ENCODE results near the gene GRM7.

Gene GRM7

GRCh38 chr3:7498715-7499114, 637.8 kb downstream of the GRM7 start:
- Histone ChIP-seq H3K36me3 (ENCODE audit: control insufficient read depth in 1 of 2, insufficient read depth in 2 of 2, low read length in 2 of 2) (no peaks in the 10 kb centered on the region), H3K4me1 (ENCODE audit: control insufficient read depth in 1 of 2, insufficient read depth in 2 of 2, low read length in 2 of 2) (no peaks in the 10 kb centered on the region), H3K9ac (ENCODE audit: low read depth in 1 of 2, low read length in 2 of 2) (no peak overlapping the region), H3K27me3 (ENCODE audit: control insufficient read depth in 1 of 2, insufficient read depth in 2 of 2, low read length in 2 of 2) (no peaks in the 10 kb centered on the region), H3K9me3 (ENCODE audit: control insufficient read depth in 1 of 2, low read length in 2 of 2) (no peaks in the 10 kb centered on the region), H3K4me3 (ENCODE audit: low read depth in 1 of 2, low read length in 2 of 2) (no peak overlapping the region), H3K27ac (ENCODE audit: low read depth, low read length) (no peak overlapping the region)

GRCh38 chr3:7503431-7503830, 642.5 kb downstream of the GRM7 start:
- Histone ChIP-seq H3K36me3 (ENCODE audit: control insufficient read depth in 1 of 2, insufficient read depth in 2 of 2, low read length in 2 of 2) (no peaks in the 10 kb centered on the region), H3K27me3 (ENCODE audit: control insufficient read depth in 1 of 2, insufficient read depth in 2 of 2, low read length in 2 of 2) (no peaks in the 10 kb centered on the region)

GRCh38 chr3:7504886-7505775, 644.2 kb downstream of the GRM7 start:
- Histone ChIP-seq H3K27me3 (ENCODE audit: control insufficient read depth in 1 of 2, insufficient read depth in 2 of 2, low read length in 2 of 2) (no peaks in the 10 kb centered on the region), H3K36me3 (ENCODE audit: control insufficient read depth in 1 of 2, insufficient read depth in 2 of 2, low read length in 2 of 2) (no peaks in the 10 kb centered on the region), H3K9ac (ENCODE audit: low read depth in 1 of 2, low read length in 2 of 2) (no peak overlapping the region), H3K27ac (ENCODE audit: low read depth, low read length) (no peak overlapping the region), H3K9me3 (ENCODE audit: control insufficient read depth in 1 of 2, low read length in 2 of 2) (peaks cover 0 to 5% of the 10 kb centered on the region in 2 donors), H3K4me1 (ENCODE audit: control insufficient read depth in 1 of 2, insufficient read depth in 2 of 2, low read length in 2 of 2) (peaks cover 6 to 7% of the 10 kb centered on the region in 2 donors), H3K4me3 (ENCODE audit: low read depth in 1 of 2, low read length in 2 of 2) (no peak overlapping the region)

More at GRCh38 chr3:7503431-7503830, 642.5 kb downstream of the GRM7 start:
- Histone ChIP-seq H3K4me3 (ENCODE audit: low read depth in 1 of 2, low read length in 2 of 2) (no peak overlapping the region), H3K27ac (ENCODE audit: low read depth, low read length) (no peak overlapping the region), H3K9me3 (ENCODE audit: control insufficient read depth in 1 of 2, low read length in 2 of 2) (peaks cover 0 to 5% of the 10 kb centered on the region in 2 donors), H3K4me1 (ENCODE audit: control insufficient read depth in 1 of 2, insufficient read depth in 2 of 2, low read length in 2 of 2) (peaks cover 6 to 7% of the 10 kb centered on the region in 2 donors), H3K9ac (ENCODE audit: low read depth in 1 of 2, low read length in 2 of 2) (no peak overlapping the region)

GRCh38 chr3:7506606-7507180, 645.8 kb downstream of the GRM7 start:
- Histone ChIP-seq H3K36me3 (ENCODE audit: control insufficient read depth in 1 of 2, insufficient read depth in 2 of 2, low read length in 2 of 2) (no peaks in the 10 kb centered on the region), H3K9ac (ENCODE audit: low read depth in 1 of 2, low read length in 2 of 2) (no peak overlapping the region), H3K4me1 (ENCODE audit: control insufficient read depth in 1 of 2, insufficient read depth in 2 of 2, low read length in 2 of 2) (peaks cover 6 to 7% of the 10 kb centered on the region in 2 donors), H3K27me3 (ENCODE audit: control insufficient read depth in 1 of 2, insufficient read depth in 2 of 2, low read length in 2 of 2) (no peaks in the 10 kb centered on the region), H3K4me3 (ENCODE audit: low read depth in 1 of 2, low read length in 2 of 2) (no peak overlapping the region), H3K9me3 (ENCODE audit: control insufficient read depth in 1 of 2, low read length in 2 of 2) (peaks cover 0 to 5% of the 10 kb centered on the region in 2 donors), H3K27ac (ENCODE audit: low read depth, low read length) (no peak overlapping the region)

- peaks cover 0 to 5% of the 10 kb centered on the region in 2 donors for H3K9me3 ChIP-seq (ENCODE audit: control insufficient read depth in 1 of 2, low read length in 2 of 2)
- no peak overlapping the region for H3K27ac ChIP-seq (ENCODE audit: low read depth, low read length)
- no peak overlapping the region for H3K4me3 ChIP-seq (ENCODE audit: low read depth in 1 of 2, low read length in 2 of 2)
Measured at GRCh38 chr3:7508821-7509220, 647.9 kb downstream of the GRM7 start.

GRCh38 chr3:7512048-7512447, 651.1 kb downstream of the GRM7 start:
- H3K9ac ChIP-seq (ENCODE audit: low read depth in 1 of 2, low read length in 2 of 2) = no peak overlapping the region
- H3K4me1 ChIP-seq (ENCODE audit: control insufficient read depth in 1 of 2, insufficient read depth in 2 of 2, low read length in 2 of 2) = no peaks in the 10 kb centered on the region
- H3K4me3 ChIP-seq (ENCODE audit: low read depth in 1 of 2, low read length in 2 of 2) = no peak overlapping the region
- no peaks in the 10 kb centered on the region for H3K9me3 ChIP-seq (ENCODE audit: control insufficient read depth in 1 of 2, low read length in 2 of 2)
- H3K27me3 ChIP-seq (ENCODE audit: control insufficient read depth in 1 of 2, insufficient read depth in 2 of 2, low read length in 2 of 2) = no peaks in the 10 kb centered on the region
- no peaks in the 10 kb centered on the region for H3K36me3 ChIP-seq (ENCODE audit: control insufficient read depth in 1 of 2, insufficient read depth in 2 of 2, low read length in 2 of 2)
- no peak overlapping the region for H3K27ac ChIP-seq (ENCODE audit: low read depth, low read length)

More at GRCh38 chr3:7508821-7509220, 647.9 kb downstream of the GRM7 start:
- no peaks in the 10 kb centered on the region for H3K27me3 ChIP-seq (ENCODE audit: control insufficient read depth in 1 of 2, insufficient read depth in 2 of 2, low read length in 2 of 2)
- H3K4me1 ChIP-seq (ENCODE audit: control insufficient read depth in 1 of 2, insufficient read depth in 2 of 2, low read length in 2 of 2) = peaks cover 6 to 7% of the 10 kb centered on the region in 2 donors
- H3K36me3 ChIP-seq (ENCODE audit: control insufficient read depth in 1 of 2, insufficient read depth in 2 of 2, low read length in 2 of 2) = no peaks in the 10 kb centered on the region
- H3K9ac ChIP-seq (ENCODE audit: low read depth in 1 of 2, low read length in 2 of 2) = no peak overlapping the region

- Histone ChIP-seq H3K9ac (ENCODE audit: low read depth in 1 of 2, low read length in 2 of 2) (no peak overlapping the region), H3K36me3 (ENCODE audit: control insufficient read depth in 1 of 2, insufficient read depth in 2 of 2, low read length in 2 of 2) (no peaks in the 10 kb centered on the region), H3K9me3 (ENCODE audit: control insufficient read depth in 1 of 2, low read length in 2 of 2) (no peaks in the 10 kb centered on the region), H3K27ac (ENCODE audit: low read depth, low read length) (no peak overlapping the region), H3K4me1 (ENCODE audit: control insufficient read depth in 1 of 2, insufficient read depth in 2 of 2, low read length in 2 of 2) (no peaks in the 10 kb centered on the region), H3K27me3 (ENCODE audit: control insufficient read depth in 1 of 2, insufficient read depth in 2 of 2, low read length in 2 of 2) (no peaks in the 10 kb centered on the region), H3K4me3 (ENCODE audit: low read depth in 1 of 2, low read length in 2 of 2) (no peak overlapping the region)
Measured at GRCh38 chr3:7518026-7518425, 657.1 kb downstream of the GRM7 start.

- Histone ChIP-seq H3K9me3 (ENCODE audit: control insufficient read depth in 1 of 2, low read length in 2 of 2) (no peaks in the 10 kb centered on the region), H3K4me1 (ENCODE audit: control insufficient read depth in 1 of 2, insufficient read depth in 2 of 2, low read length in 2 of 2) (no peaks in the 10 kb centered on the region), H3K4me3 (ENCODE audit: low read depth in 1 of 2, low read length in 2 of 2) (no peak overlapping the region), H3K27me3 (ENCODE audit: control insufficient read depth in 1 of 2, insufficient read depth in 2 of 2, low read length in 2 of 2) (no peaks in the 10 kb centered on the region), H3K9ac (ENCODE audit: low read depth in 1 of 2, low read length in 2 of 2) (no peak overlapping the region), H3K27ac (ENCODE audit: low read depth, low read length) (no peak overlapping the region), H3K36me3 (ENCODE audit: control insufficient read depth in 1 of 2, insufficient read depth in 2 of 2, low read length in 2 of 2) (no peaks in the 10 kb centered on the region)
Measured at GRCh38 chr3:7518456-7518855, 657.5 kb downstream of the GRM7 start.

- H3K4me3 ChIP-seq (ENCODE audit: low read depth in 1 of 2, low read length in 2 of 2) = no peak overlapping the region
- no peak overlapping the region for H3K9ac ChIP-seq (ENCODE audit: low read depth in 1 of 2, low read length in 2 of 2)
- H3K4me1 ChIP-seq (ENCODE audit: control insufficient read depth in 1 of 2, insufficient read depth in 2 of 2, low read length in 2 of 2) = no peaks in the 10 kb centered on the region
- no peak overlapping the region for H3K27ac ChIP-seq (ENCODE audit: low read depth, low read length)
- H3K36me3 ChIP-seq (ENCODE audit: control insufficient read depth in 1 of 2, insufficient read depth in 2 of 2, low read length in 2 of 2) = no peaks in the 10 kb centered on the region
- no peaks in the 10 kb centered on the region for H3K9me3 ChIP-seq (ENCODE audit: control insufficient read depth in 1 of 2, low read length in 2 of 2)
- H3K27me3 ChIP-seq (ENCODE audit: control insufficient read depth in 1 of 2, insufficient read depth in 2 of 2, low read length in 2 of 2) = no peaks in the 10 kb centered on the region
Measured at GRCh38 chr3:7520059-7520458, 659.1 kb downstream of the GRM7 start.

- H3K4me1 ChIP-seq (ENCODE audit: control insufficient read depth in 1 of 2, insufficient read depth in 2 of 2, low read length in 2 of 2) = no peaks in the 10 kb centered on the region
- no peaks in the 10 kb centered on the region for H3K9me3 ChIP-seq (ENCODE audit: control insufficient read depth in 1 of 2, low read length in 2 of 2)
- H3K27ac ChIP-seq (ENCODE audit: low read depth, low read length) = no peak overlapping the region
- no peak overlapping the region for H3K9ac ChIP-seq (ENCODE audit: low read depth in 1 of 2, low read length in 2 of 2)
- H3K27me3 ChIP-seq (ENCODE audit: control insufficient read depth in 1 of 2, insufficient read depth in 2 of 2, low read length in 2 of 2) = no peaks in the 10 kb centered on the region
- H3K4me3 ChIP-seq (ENCODE audit: low read depth in 1 of 2, low read length in 2 of 2) = no peak overlapping the region
- H3K36me3 ChIP-seq (ENCODE audit: control insufficient read depth in 1 of 2, insufficient read depth in 2 of 2, low read length in 2 of 2) = no peaks in the 10 kb centered on the region
Measured at GRCh38 chr3:7520593-7520992, 659.7 kb downstream of the GRM7 start.
